Measurements from ENCODE around the gene SYNPR. TPM values are rescaled to one million over a fixed set of nuclear protein-coding genes. Genes with fewer than 3 reads are reported as not detected.

SYNPR gene
- total RNA-seq, 4 donors from 2014 or later = 0.17 to 0.58 TPM; not detected in 2

- DNase-seq (ENCODE audit: extremely low spot score) = no peak
- no peaks in the 10 kb centered on the region for H3K9me3 ChIP-seq
- 22% methylated on average over 3 of the region's 3 CpGs for WGBS
- H3K36me3 ChIP-seq = no peaks in the 10 kb centered on the region
- no peaks in the 10 kb centered on the region for H3K4me1 ChIP-seq
- no peak overlapping the region for H3K4me3 ChIP-seq
- H3K27ac ChIP-seq (replicated peaks in 1 of 4) = no peak overlapping the region
- no peak for TF ChIP-seq EP300 (IDR thresholded peaks at IDR 0.05)
- no peak for TF ChIP-seq CTCF (IDR thresholded peaks at IDR 0.05)
- no peak for TF ChIP-seq POLR2AphosphoS5 (IDR thresholded peaks at IDR 0.05)
- no peak for TF ChIP-seq POLR2A (IDR thresholded peaks at IDR 0.05; ENCODE audit: low read depth)
- peaks cover 0 to 6% (median 0%) of the 10 kb centered on the region in 4 donors for H3K27me3 ChIP-seq
- intact Hi-C loops (cut with DNase I) = no loop called here
These were observed 106.3 kb downstream of the SYNPR start for GRCh38 chr3:63384382-63384781.

- Histone ChIP-seq H3K27me3 (peaks cover 0 to 6% (median 0%) of the 10 kb centered on the region in 4 donors), H3K27ac (replicated peaks in 1 of 4) (no peak overlapping the region), H3K4me1 (no peaks in the 10 kb centered on the region), H3K9me3 (no peaks in the 10 kb centered on the region), H3K4me3 (no peak overlapping the region), H3K36me3 (no peaks in the 10 kb centered on the region)
- TF ChIP-seq CTCF (IDR thresholded peaks at IDR 0.05) (no peak), EP300 (IDR thresholded peaks at IDR 0.05) (no peak), POLR2AphosphoS5 (IDR thresholded peaks at IDR 0.05) (no peak), POLR2A (IDR thresholded peaks at IDR 0.05; ENCODE audit: low read depth) (no peak)
- DNase-seq (ENCODE audit: extremely low spot score) = no peak
- intact Hi-C loops (cut with DNase I) = no loop called here
- 27% methylated on average over 3 of the region's 3 CpGs for WGBS
These were observed 107.5 kb downstream of the SYNPR start for GRCh38 chr3:63385629-63386028.

GRCh38 chr3:63386568-63386967 lies 108.5 kb downstream of the SYNPR start:
- no peaks in the 10 kb centered on the region for H3K36me3 ChIP-seq
- no peak for DNase-seq (ENCODE audit: extremely low spot score)
- intact Hi-C loops (cut with DNase I) = no loop called here
- H3K27me3 ChIP-seq = peaks cover 0 to 6% (median 0%) of the 10 kb centered on the region in 4 donors
- no peak overlapping the region for H3K27ac ChIP-seq (replicated peaks in 1 of 4)
- H3K4me3 ChIP-seq = no peak overlapping the region
- H3K9me3 ChIP-seq = no peaks in the 10 kb centered on the region
- WGBS = 38% methylated on average over 2 of the region's 4 CpGs
- H3K4me1 ChIP-seq = no peaks in the 10 kb centered on the region
- TF ChIP-seq POLR2A (IDR thresholded peaks at IDR 0.05; ENCODE audit: low read depth) (no peak), CTCF (IDR thresholded peaks at IDR 0.05) (no peak), POLR2AphosphoS5 (IDR thresholded peaks at IDR 0.05) (no peak), EP300 (IDR thresholded peaks at IDR 0.05) (no peak)

GRCh38 chr3:63387568-63387967 lies 109.5 kb downstream of the SYNPR start:
- Histone ChIP-seq H3K4me1 (no peaks in the 10 kb centered on the region), H3K9me3 (no peaks in the 10 kb centered on the region), H3K27me3 (peaks cover 0 to 6% (median 0%) of the 10 kb centered on the region in 4 donors), H3K4me3 (no peak overlapping the region), H3K27ac (replicated peaks in 1 of 4) (no peak overlapping the region), H3K36me3 (no peaks in the 10 kb centered on the region)
- no peak for DNase-seq (ENCODE audit: extremely low spot score)
- TF ChIP-seq EP300 (IDR thresholded peaks at IDR 0.05) (no peak), POLR2A (IDR thresholded peaks at IDR 0.05; ENCODE audit: low read depth) (no peak), POLR2AphosphoS5 (IDR thresholded peaks at IDR 0.05) (no peak), CTCF (IDR thresholded peaks at IDR 0.05) (no peak)
- intact Hi-C loops (cut with DNase I) = no loop called here
- WGBS = 89% methylated on average over 3 of the region's 3 CpGs

- Histone ChIP-seq H3K36me3 (no peaks in the 10 kb centered on the region), H3K4me1 (no peaks in the 10 kb centered on the region), H3K27me3 (peaks cover 0 to 6% (median 0%) of the 10 kb centered on the region in 4 donors), H3K9me3 (no peaks in the 10 kb centered on the region), H3K27ac (replicated peaks in 1 of 4) (no peak overlapping the region), H3K4me3 (no peak overlapping the region)
- intact Hi-C loops (cut with DNase I) = no loop called here
- no peak for TF ChIP-seq POLR2A (IDR thresholded peaks at IDR 0.05; ENCODE audit: low read depth)
- no peak for TF ChIP-seq CTCF (IDR thresholded peaks at IDR 0.05)
- TF ChIP-seq EP300 (IDR thresholded peaks at IDR 0.05) = no peak
- no peak for TF ChIP-seq POLR2AphosphoS5 (IDR thresholded peaks at IDR 0.05)
- WGBS = 67% methylated on average over 5 of the region's 5 CpGs
- no peak for DNase-seq (ENCODE audit: extremely low spot score)
These were observed 112.7 kb downstream of the SYNPR start for GRCh38 chr3:63390710-63391230.
